ENCODE results near the gene PHF19. TPM values are rescaled to one million over a fixed set of nuclear protein-coding genes. Genes with fewer than 3 reads are reported as not detected.

Gene PHF19
- total and polyA plus RNA-seq, 10 donors: 12.6 to 53.0 (median 36.7) TPM

GRCh38 chr9:120868676-120869359 is 8.2 kb downstream of the PHF19 start:
- peak; percentile 100 for DNase-seq
- H3K27me3 ChIP-seq (replicated peaks in 1 of 7): no peaks in the 10 kb centered on the region
- TF ChIP-seq POLR2AphosphoS5 (IDR thresholded peaks at IDR 0.05) (peak; percentile 85 to 93 (median 88)), POLR2A (IDR thresholded peaks at IDR 0.05) (peak in 1 of 3 donors; percentile 39), CTCF (IDR thresholded peaks at IDR 0.05 in 8 of 11, conservative IDR thresholded peaks at IDR 0.05 in 3 of 11) (peak in 10 of 11 experiments; percentile 22 to 66 (median 56))
- H3K27ac ChIP-seq: peak overlapping the region; percentile 81 to 94 (median 91)
- intact Hi-C loops (cut with DNase I; ENCODE audit: low total_unique reads): no loop called here
- H3K4me1 ChIP-seq: peaks cover 4 to 39% (median 20%) of the 10 kb centered on the region in 6 donors
- H3K4me3 ChIP-seq: peak overlapping the region; percentile 43 to 75 (median 48)
- H3K9me3 ChIP-seq: no peaks in the 10 kb centered on the region
- H3K36me3 ChIP-seq: peaks cover 0 to 79% (median 25%) of the 10 kb centered on the region in 6 donors
- WGBS, 5 donors: 4 to 8% (median 6%) methylated on average over 24 to 52 of the region's 52 CpGs

GRCh38 chr9:120868339-120868675 is 8.7 kb downstream of the PHF19 start:
- Histone ChIP-seq H3K27me3 (replicated peaks in 1 of 7) (no peaks in the 10 kb centered on the region), H3K27ac (peak overlapping the region; percentile 60 to 94 (median 91)), H3K36me3 (peaks cover 0 to 79% (median 26%) of the 10 kb centered on the region in 6 donors), H3K4me3 (peak overlapping the region; percentile 43 to 75 (median 48)), H3K9me3 (no peaks in the 10 kb centered on the region), H3K4me1 (peaks cover 4 to 34% (median 20%) of the 10 kb centered on the region in 6 donors)
- 7 to 20% (median 15%) methylated on average over 9 to 11 of the region's 11 CpGs for WGBS, 5 donors
- TF ChIP-seq POLR2A (IDR thresholded peaks at IDR 0.05) (no peak), CTCF (IDR thresholded peaks at IDR 0.05 in 8 of 11, conservative IDR thresholded peaks at IDR 0.05 in 3 of 11) (peak in 3 of 11 experiments; percentile 8 to 32 (median 26)), POLR2AphosphoS5 (IDR thresholded peaks at IDR 0.05) (peak in 1 of 3 donors; percentile 38)
- DNase-seq: no peak
- intact Hi-C loops (cut with DNase I; ENCODE audit: low total_unique reads): no loop called here

- intact Hi-C loops (cut with DNase I; ENCODE audit: low total_unique reads): no loop called here
- TF ChIP-seq CTCF (IDR thresholded peaks at IDR 0.05 in 8 of 11, conservative IDR thresholded peaks at IDR 0.05 in 3 of 11) (no peak), POLR2A (IDR thresholded peaks at IDR 0.05) (no peak), POLR2AphosphoS5 (IDR thresholded peaks at IDR 0.05) (no peak)
- DNase-seq: peak; percentile 80
- no peaks in the 10 kb centered on the region for H3K27me3 ChIP-seq (replicated peaks in 1 of 7)
- H3K4me1 ChIP-seq: peaks cover 4 to 29% (median 20%) of the 10 kb centered on the region in 6 donors
- H3K27ac ChIP-seq: peak overlapping the region; percentile 60 to 94 (median 91)
- 89 to 94% (median 92%) methylated on average over 14 to 15 of the region's 15 CpGs for WGBS, 5 donors
- no peaks in the 10 kb centered on the region for H3K9me3 ChIP-seq
- peak overlapping the region in 7 of 8 donors; percentile 43 to 75 (median 49) for H3K4me3 ChIP-seq
- peaks cover 0 to 79% (median 28%) of the 10 kb centered on the region in 6 donors for H3K36me3 ChIP-seq
Observed at GRCh38 chr9:120867676-120868338, 9.2 kb downstream of the PHF19 start.

GRCh38 chr9:120866651-120867050 is 10.3 kb downstream of the PHF19 start:
- peak; percentile 64 for DNase-seq
- Histone ChIP-seq H3K4me3 (no peak overlapping the region), H3K36me3 (peaks cover 0 to 79% (median 33%) of the 10 kb centered on the region in 6 donors), H3K27me3 (replicated peaks in 1 of 7) (no peaks in the 10 kb centered on the region), H3K9me3 (no peaks in the 10 kb centered on the region), H3K27ac (peak overlapping the region in 1 of 8 donors; percentile 4), H3K4me1 (peaks cover 4 to 29% (median 20%) of the 10 kb centered on the region in 6 donors)
- WGBS, 5 donors: 93 to 100% (median 97%) methylated on average over 3 to 6 of the region's 6 CpGs
- intact Hi-C loops (cut with DNase I; ENCODE audit: low total_unique reads): no loop called here
- TF ChIP-seq CTCF (IDR thresholded peaks at IDR 0.05 in 8 of 11, conservative IDR thresholded peaks at IDR 0.05 in 3 of 11): no peak
- TF ChIP-seq POLR2AphosphoS5 (IDR thresholded peaks at IDR 0.05): no peak
- no peak for TF ChIP-seq POLR2A (IDR thresholded peaks at IDR 0.05)

All from spleen (tissue), 11 donors.